GM13976 (cell line): ENCODE measurements around the gene CNTNAP2.

Source experiments
- DNase-seq: peaks from one replicate; pipeline ENCODE4 v3.0.0; 2012; ENCODE audit warnings: low spot score
- CTCF ChIP-seq: IDR thresholded peaks from 2 replicates; pipeline ENCODE4 v1.5.1; 2012; ENCODE audit warnings: borderline replicate concordance, mild to moderate bottlenecking; ENCODE audit not compliant: insufficient read depth; ENCODE audit errors: extremely low read depth, missing control alignments, control extremely low read depth
- in situ Hi-C: fragments of 300-500 bp; cut with MboI; formaldehyde crosslinking; loops from one replicate; pipeline ENCODE4 v1.12.0; 2022; ENCODE audit warnings: low sequenced_read_pairs, mixed read lengths, inconsistent platforms; ENCODE audit not compliant: unreplicated experiment

CNTNAP2 gene

GRCh38 chr7:148115308-148115707 is 1998.7 kb downstream of the CNTNAP2 start:
- no peak for TF ChIP-seq CTCF
- in situ Hi-C loops, result no loop called here
- no peak for DNase-seq

GRCh38 chr7:148116195-148116594 is 1999.6 kb downstream of the CNTNAP2 start:
- no peak for TF ChIP-seq CTCF
- no peak for DNase-seq
- in situ Hi-C loops, result no loop called here

- DNase-seq, result no peak
- in situ Hi-C loops, result no loop called here
- no peak for TF ChIP-seq CTCF
These were observed 2000.3 kb downstream of the CNTNAP2 start for GRCh38 chr7:148116829-148117403.

DNA sequence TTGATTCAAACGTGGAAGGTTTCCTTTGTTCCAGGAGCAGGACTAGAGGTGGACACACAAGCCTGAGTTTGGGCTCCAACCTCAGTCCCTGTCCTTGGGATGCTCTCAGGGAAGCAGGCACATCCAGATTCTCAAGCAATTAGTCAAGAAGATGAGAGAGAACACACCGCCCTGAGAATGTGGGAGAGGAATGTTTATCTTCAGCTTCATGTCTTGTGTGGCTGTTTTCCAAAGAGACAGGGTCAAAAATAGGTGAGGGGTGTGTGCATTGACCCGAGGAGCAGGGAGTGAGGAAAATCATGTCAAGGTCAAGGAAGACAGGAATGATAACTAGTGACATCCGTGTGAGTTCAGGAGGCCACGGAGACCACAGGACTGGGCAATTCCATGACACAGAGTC is 2001.8 kb downstream of the CNTNAP2 start:
- TF ChIP-seq CTCF, result no peak
- in situ Hi-C loops, result no loop called here
- DNase-seq, result no peak

DNA sequence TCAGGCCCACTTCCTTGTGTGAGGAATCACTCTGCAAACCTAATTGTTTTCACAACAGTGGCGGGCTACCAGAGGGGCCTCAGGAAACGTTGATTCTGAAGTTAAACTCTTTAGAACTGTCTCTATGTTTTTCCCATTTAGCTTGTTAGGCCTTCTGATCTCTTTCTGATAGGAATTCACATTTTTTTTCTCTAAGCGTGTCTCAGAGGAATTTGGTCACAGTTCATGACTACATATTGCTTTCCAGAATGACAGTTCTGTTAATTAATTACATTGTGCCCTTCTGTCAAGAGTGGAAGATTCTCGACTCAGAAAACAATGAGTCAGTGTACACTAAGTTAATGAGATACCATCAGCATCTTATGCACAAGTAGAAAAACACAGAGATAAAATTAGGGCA is 2004.8 kb downstream of the CNTNAP2 start:
- DNase-seq, result no peak
- no peak for TF ChIP-seq CTCF
- in situ Hi-C loops, result no loop called here

DNA sequence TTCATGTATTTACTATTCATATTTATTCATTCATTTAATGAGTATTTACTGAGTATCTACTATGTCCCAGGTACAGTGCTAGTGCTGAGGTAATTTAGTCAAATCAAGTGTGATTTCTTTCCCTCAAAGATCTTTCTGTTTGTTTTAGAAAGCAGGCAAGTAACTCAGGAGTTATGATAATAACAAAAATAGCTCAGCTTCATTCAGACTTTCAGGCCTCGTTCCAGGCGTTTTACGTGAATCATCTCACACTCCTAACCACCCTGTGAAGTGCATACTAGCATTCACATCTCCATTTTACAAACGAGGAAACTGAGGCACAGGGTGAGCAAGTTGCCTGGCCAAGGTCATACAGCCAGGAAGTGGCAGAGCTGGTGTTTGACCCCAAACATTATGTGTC is 2005.2 kb downstream of the CNTNAP2 start:
- TF ChIP-seq CTCF, result no peak
- DNase-seq, result no peak
- in situ Hi-C loops, result no loop called here

GRCh38 chr7:148124477-148124876 is 2007.9 kb downstream of the CNTNAP2 start:
- DNase-seq, result no peak
- in situ Hi-C loops, result no loop called here
- no peak for TF ChIP-seq CTCF
